Naive thymus-derived CD4-positive, alpha-beta T cell (primary cell): ENCODE data around the gene PDE4D. TPM values are rescaled to one million over a fixed set of nuclear protein-coding genes. Genes with fewer than 3 reads are reported as not detected.
A peak's percentile ranks its signal among the peaks of the same experiment; 100 is the strongest.

Source experiments
- ATAC-seq: fragments of 150-1000 bp; cut with Tn5 transposase; 2 replicates; pipeline ENCODE4 v1.10.0; 2021; ENCODE audit warnings: mild to moderate bottlenecking, moderate library complexity
- CTCF ChIA-PET: fragments of 350-600 bp; sonication (Branson Sonifier 250); formaldehyde crosslinking; loops from one replicate; lab custom pipeline; 2021; ENCODE audit warnings: antibody characterized with exemption; lab: Charles Lee
- POLR2A ChIA-PET: fragments of 350-600 bp; sonication (Branson Sonifier 250); formaldehyde crosslinking; loops from one replicate; lab custom pipeline; 2021; ENCODE audit warnings: antibody characterized with exemption, inconsistent platforms; lab: Charles Lee
- DNase-seq, 9 donors: peaks; one replicate each; pipeline versions ENCODE4 v3.0.0 to v3.0.0-alpha.2; 2020 to 2022; ENCODE audit warnings: mixed read lengths in 1 of 9
- H3K27ac ChIP-seq: one replicate; pipeline ENCODE4 v1.7.0; 2013; ENCODE audit warnings: mild to moderate bottlenecking, low read depth, low read length, moderate library complexity
- H3K27me3 ChIP-seq, 2 donors: one replicate each; pipeline ENCODE4 v1.7.0; 2013; ENCODE audit warnings: low read length in 2 of 2, mild to moderate bottlenecking in 2 of 2, moderate library complexity in 2 of 2; ENCODE audit not compliant: control insufficient read depth in 2 of 2, insufficient read depth in 2 of 2
- H3K36me3 ChIP-seq, 3 experiments: 1 replicate in 2 of 3; 2 replicates in 1 of 3; pipeline ENCODE4 v1.7.0; 2013; ENCODE audit warnings: low read length in 3 of 3, mild to moderate bottlenecking in 3 of 3, moderate library complexity in 1 of 3; ENCODE audit not compliant: insufficient read depth in 3 of 3, control insufficient read depth in 2 of 3
- H3K4me1 ChIP-seq, 2 donors: one replicate each; pipeline ENCODE4 v1.7.0; 2013; ENCODE audit warnings: low read length in 2 of 2, mild to moderate bottlenecking in 2 of 2, moderate library complexity in 1 of 2; ENCODE audit not compliant: control insufficient read depth in 2 of 2, insufficient read depth in 2 of 2
- H3K4me3 ChIP-seq: 2 replicates; pipeline ENCODE4 v1.7.0; 2013; ENCODE audit warnings: mild to moderate bottlenecking, low read length
- H3K9me3 ChIP-seq, 3 experiments: 1 replicate in 2 of 3; 2 replicates in 1 of 3; pipeline ENCODE4 v1.7.0; 2013; ENCODE audit warnings: low read length in 3 of 3; ENCODE audit not compliant: control insufficient read depth in 2 of 3
- H3K27ac Mint-ChIP-seq, 9 donors: one replicate each; pipeline ENCODE4 v1.8.0; 2020 to 2022; ENCODE audit warnings: mixed read lengths in 9 of 9, mild to moderate bottlenecking in 8 of 9, moderate library complexity in 5 of 9, inconsistent platforms in 2 of 9
- H3K27me3 Mint-ChIP-seq, 5 donors: one replicate each; pipeline ENCODE4 v1.8.0; 2021 to 2022; ENCODE audit warnings: mixed read lengths in 5 of 5, mild to moderate bottlenecking in 1 of 5
- H3K36me3 Mint-ChIP-seq, 5 donors: one replicate each; pipeline ENCODE4 v1.8.0; 2020 to 2022; ENCODE audit warnings: mixed read lengths in 5 of 5, mild to moderate bottlenecking in 3 of 5, inconsistent platforms in 1 of 5
- H3K4me1 Mint-ChIP-seq, 7 donors: one replicate each; pipeline ENCODE4 v1.8.0; 2020 to 2022; ENCODE audit warnings: mixed read lengths in 7 of 7, mild to moderate bottlenecking in 3 of 7, inconsistent platforms in 1 of 7
- H3K4me3 Mint-ChIP-seq, 10 donors: one replicate each; pipeline ENCODE4 v1.8.0; 2020 to 2022; ENCODE audit warnings: mild to moderate bottlenecking in 10 of 10, mixed read lengths in 10 of 10, moderate library complexity in 6 of 10, inconsistent platforms in 2 of 10
- H3K9me3 Mint-ChIP-seq, 11 donors: one replicate each; pipeline ENCODE4 v1.8.0; 2020 to 2022; ENCODE audit warnings: mixed read lengths in 11 of 11, mild to moderate bottlenecking in 4 of 11, inconsistent platforms in 1 of 11, moderate library complexity in 1 of 11
- intact Hi-C, 2 donors: fragments of 100-400 bp; cut with micrococcal nuclease; formaldehyde crosslinking; loops; one replicate each; pipeline ENCODE4 v1.15.1; 2023
- polyA plus RNA-seq, 2 donors: library from polyadenylated mRNA; unstranded; fragments of 300-500 nt; fragmentation: Illumina TruSeq; gene quantifications; one replicate each; pipeline ENCODE4 v1.2.3, GENCODE V29; 2021
- total RNA-seq, 6 experiments: library from RNA in 5 of 6; stranded (reverse) in 5 of 6; gene quantifications; 1 replicate in 5 of 6; 2 replicates in 1 of 6; pipeline ENCODE4 v1.2.3 and lab custom pipeline; 2021 to 2026

PDE4D gene
- total and polyA plus RNA-seq, 7 experiments from 2014 or later: 4.9 to 102 (median 38.8) TPM

DNA sequence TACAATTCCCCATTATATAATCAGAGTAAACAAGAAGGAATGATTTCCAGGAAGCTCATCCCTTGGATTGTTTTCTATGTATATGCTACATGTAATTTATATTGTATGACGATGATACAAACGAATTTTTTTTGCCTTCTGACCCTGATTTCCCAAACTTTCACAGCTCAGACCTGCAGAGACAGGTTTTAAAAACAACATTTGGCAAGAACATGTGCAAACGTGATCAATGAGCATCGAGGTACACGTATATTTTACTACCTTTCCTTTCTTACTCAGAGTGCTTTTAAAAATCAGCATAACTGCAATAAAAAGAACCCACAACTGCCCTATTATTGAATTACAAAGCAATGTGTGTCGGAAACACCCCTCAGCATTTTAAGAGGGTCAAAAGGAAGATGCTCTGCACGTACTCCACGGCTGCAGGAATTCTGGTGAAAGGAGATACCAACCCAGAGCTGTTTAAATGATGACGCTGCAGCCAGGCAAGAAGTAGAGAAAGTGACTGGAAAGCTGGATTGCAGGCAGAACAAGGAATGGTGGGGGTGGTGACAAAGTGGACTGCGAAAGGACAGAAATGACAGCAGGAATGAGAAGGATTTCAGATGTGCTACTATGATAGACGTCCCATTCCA, 777.2 kb downstream of the PDE4D start:
- H3K9me3 Mint-ChIP-seq: peaks cover 0 to 17% (median 0%) of the 10 kb centered on the region in 11 donors
- intact Hi-C loops: no loop called here
- H3K4me1 Mint-ChIP-seq: peaks cover 5 to 25% (median 16%) of the 10 kb centered on the region in 7 donors
- H3K36me3 Mint-ChIP-seq: peaks cover 0 to 22% (median 0%) of the 10 kb centered on the region in 5 donors
- ATAC-seq (no peak), DNase-seq (no peak)
- H3K27ac Mint-ChIP-seq: peak overlapping the region in 2 of 9 donors; percentile 17 to 70
- Histone ChIP-seq H3K27ac (no peak overlapping the region), H3K9me3 (no peaks in the 10 kb centered on the region), H3K4me3 (no peak overlapping the region), H3K27me3 (no peaks in the 10 kb centered on the region), H3K4me1 (no peaks in the 10 kb centered on the region), H3K36me3 (no peaks in the 10 kb centered on the region)
- POLR2A ChIA-PET: interaction anchor here (0.6 to 1.2 kb wide), 2 partner anchors 13 to 84 kb away, joined by 3 to 5 read pairs; no protein-coding TSS in a partner anchor
- CTCF ChIA-PET: interaction anchor here (0.6 kb wide), 1 partner anchor 75 kb away, joined by 3 read pairs; no protein-coding TSS in a partner anchor
- H3K27me3 Mint-ChIP-seq: no peaks in the 10 kb centered on the region
- no peak overlapping the region for H3K4me3 Mint-ChIP-seq

DNA sequence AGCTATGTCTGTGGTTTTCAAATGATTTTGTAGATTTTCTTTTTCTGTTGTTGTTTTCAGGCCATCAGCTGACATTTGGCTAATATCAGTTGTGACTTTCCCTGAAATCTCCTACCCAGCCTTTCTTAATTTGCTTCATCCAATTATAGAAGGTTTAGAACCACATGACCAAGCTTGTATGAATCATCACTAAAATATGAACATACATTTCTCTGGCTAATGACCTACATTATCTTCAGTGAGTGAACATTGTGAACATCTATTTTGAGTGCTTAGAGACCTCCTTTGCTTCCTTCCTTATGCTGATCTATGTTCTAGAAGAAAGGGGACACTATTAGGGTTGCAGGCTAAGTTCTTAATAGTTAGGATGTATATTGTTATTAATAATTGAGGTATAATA, 778.2 kb downstream of the PDE4D start:
- Histone ChIP-seq H3K27ac (no peak overlapping the region), H3K4me1 (no peaks in the 10 kb centered on the region), H3K4me3 (no peak overlapping the region), H3K27me3 (no peaks in the 10 kb centered on the region), H3K36me3 (no peaks in the 10 kb centered on the region), H3K9me3 (no peaks in the 10 kb centered on the region)
- POLR2A ChIA-PET: interaction anchor here (1.1 to 1.2 kb wide), 3 partner anchors 9 to 74 kb away, joined by 3 to 5 read pairs (median 5); no protein-coding TSS in a partner anchor
- intact Hi-C loops: loop anchor here in 1 of 2 donors (1.0 kb wide), 1 partner anchor 8 kb away; no protein-coding TSS in a partner anchor
- CTCF ChIA-PET: no interaction called here
- Mint-ChIP-seq H3K9me3 (peaks cover 0 to 13% (median 0%) of the 10 kb centered on the region in 11 donors), H3K27ac (no peak overlapping the region), H3K4me1 (peaks cover under 1 to 22% (median 9%) of the 10 kb centered on the region in 7 donors), H3K36me3 (peaks cover 0 to 19% (median 0%) of the 10 kb centered on the region in 5 donors), H3K4me3 (no peak overlapping the region), H3K27me3 (no peaks in the 10 kb centered on the region)
- no peak for ATAC-seq
- no peak for DNase-seq

DNA sequence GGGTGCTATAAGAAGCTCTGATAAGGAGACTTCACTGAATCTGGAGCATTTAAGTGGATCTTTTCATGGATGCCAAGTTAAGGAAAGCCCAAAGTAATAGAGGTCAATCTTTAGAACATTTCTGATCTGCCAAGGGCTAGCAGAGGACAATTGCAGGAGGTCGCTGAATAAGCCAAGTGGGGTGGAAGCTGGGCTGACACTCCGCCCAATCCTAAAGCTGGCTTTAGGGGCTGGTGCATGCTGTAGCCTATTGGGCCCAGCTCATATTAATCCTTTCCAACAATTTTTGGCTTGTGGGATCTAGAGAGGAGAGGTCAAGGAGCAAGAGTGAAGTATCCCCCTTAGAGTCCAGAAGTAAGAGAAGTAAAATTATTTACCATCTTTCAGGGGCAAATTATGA, 784.1 kb downstream of the PDE4D start:
- H3K9me3 Mint-ChIP-seq: peaks cover 0 to 7% (median 0%) of the 10 kb centered on the region in 11 donors
- peaks cover 0 to 8% of the 10 kb centered on the region in 2 donors for H3K4me1 ChIP-seq
- ChIA-PET CTCF (no interaction called here), POLR2A (interaction anchor here (0.7 kb wide), 1 partner anchor 17 kb away, joined by 3 read pairs; no protein-coding TSS in a partner anchor)
- no peak overlapping the region for H3K27ac ChIP-seq
- intact Hi-C loops: no loop called here
- no peak overlapping the region for H3K4me3 ChIP-seq
- no peak overlapping the region for H3K4me3 Mint-ChIP-seq
- H3K9me3 ChIP-seq: no peaks in the 10 kb centered on the region
- H3K27ac Mint-ChIP-seq: peak overlapping the region in 1 of 9 donors; percentile 0
- H3K27me3 ChIP-seq: no peaks in the 10 kb centered on the region
- no peaks in the 10 kb centered on the region for H3K27me3 Mint-ChIP-seq
- ATAC-seq (no peak), DNase-seq (no peak)
- H3K36me3 ChIP-seq: no peaks in the 10 kb centered on the region
- peaks cover 0 to 11% (median 0%) of the 10 kb centered on the region in 5 donors for H3K36me3 Mint-ChIP-seq
- peaks cover 12 to 40% (median 25%) of the 10 kb centered on the region in 7 donors for H3K4me1 Mint-ChIP-seq

DNA sequence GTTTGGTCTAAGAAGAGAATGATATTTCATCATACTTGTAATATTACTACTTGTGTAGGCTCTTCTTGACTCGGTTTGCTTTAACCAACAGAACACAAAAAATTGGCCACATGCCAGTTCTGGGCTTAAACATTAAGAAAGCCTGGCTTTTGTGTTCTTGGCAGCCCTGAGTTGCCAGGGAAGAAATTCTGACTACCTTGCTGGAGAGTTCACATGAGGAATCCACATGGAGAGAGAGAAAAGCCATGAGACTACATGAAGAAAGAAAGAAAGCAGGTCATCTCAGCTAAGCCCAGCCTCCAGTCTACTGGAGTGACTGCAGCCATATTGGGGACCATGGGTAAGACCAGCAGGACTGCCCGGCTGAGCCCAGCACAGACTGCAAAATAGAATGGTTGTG, 785.8 kb downstream of the PDE4D start:
- peaks cover 0 to 13% (median 0%) of the 10 kb centered on the region in 5 donors for H3K36me3 Mint-ChIP-seq
- CTCF ChIA-PET: no interaction called here
- H3K27me3 ChIP-seq: no peaks in the 10 kb centered on the region
- H3K36me3 ChIP-seq: no peaks in the 10 kb centered on the region
- H3K27me3 Mint-ChIP-seq: no peaks in the 10 kb centered on the region
- no peaks in the 10 kb centered on the region for H3K9me3 ChIP-seq
- DNase-seq: no peak
- no peak overlapping the region for H3K4me3 Mint-ChIP-seq
- H3K4me1 Mint-ChIP-seq: peaks cover 10 to 52% (median 23%) of the 10 kb centered on the region in 7 donors
- peak overlapping the region in 2 of 9 donors; percentile 38 to 53 for H3K27ac Mint-ChIP-seq
- POLR2A ChIA-PET: interaction anchor here (1.4 kb wide), 1 partner anchor 17 kb away, joined by 4 read pairs; no protein-coding TSS in a partner anchor
- intact Hi-C loops: no loop called here
- ATAC-seq: no peak
- no peak overlapping the region for H3K27ac ChIP-seq
- peaks cover 0 to 5% (median 0%) of the 10 kb centered on the region in 11 donors for H3K9me3 Mint-ChIP-seq
- H3K4me1 ChIP-seq: peaks cover 0 to 9% of the 10 kb centered on the region in 2 donors
- no peak overlapping the region for H3K4me3 ChIP-seq

DNA sequence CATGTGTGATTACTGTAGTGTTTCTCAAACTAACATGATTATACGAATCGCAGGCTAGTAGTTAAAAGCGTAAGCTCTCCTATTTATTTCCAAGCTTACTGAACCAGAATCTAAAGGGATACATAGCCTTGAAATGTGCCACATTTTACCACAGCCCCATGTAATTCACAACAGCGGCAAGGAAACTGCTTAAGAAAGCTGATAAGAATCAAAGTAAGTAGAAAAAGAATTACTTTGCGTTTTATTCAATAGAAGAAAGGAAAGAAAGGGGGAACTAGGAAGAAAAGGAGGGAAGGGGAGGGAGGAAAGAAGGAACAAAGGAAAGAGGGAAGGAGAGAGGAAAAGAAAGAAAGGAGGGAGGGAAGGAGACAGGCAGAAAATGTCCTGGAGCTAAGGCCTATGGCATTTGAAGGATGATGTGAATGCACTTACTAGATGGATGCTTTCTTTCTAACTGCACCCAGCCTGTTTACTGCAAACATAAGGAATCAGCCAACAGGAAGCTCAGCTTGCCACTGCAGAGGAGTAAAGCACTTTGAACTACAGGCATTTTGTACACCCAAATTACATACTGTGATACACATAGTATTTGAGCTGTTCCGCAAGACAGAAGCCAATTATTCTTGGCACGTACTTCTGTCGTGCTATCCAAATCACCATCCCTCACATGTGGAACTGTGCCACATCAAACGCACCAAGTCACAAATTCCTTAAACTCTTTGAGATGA, 789.0 kb downstream of the PDE4D start:
- H3K4me1 Mint-ChIP-seq: peaks cover 16 to 64% (median 25%) of the 10 kb centered on the region in 7 donors
- H3K36me3 ChIP-seq: no peaks in the 10 kb centered on the region
- no peak overlapping the region for H3K4me3 ChIP-seq
- H3K9me3 Mint-ChIP-seq: peaks cover 0 to 4% (median 0%) of the 10 kb centered on the region in 11 donors
- intact Hi-C loops: no loop called here
- ChIA-PET CTCF (interaction anchor here (1.0 kb wide), 1 partner anchor 70 kb away, joined by 4 read pairs; no protein-coding TSS in a partner anchor), POLR2A (interaction anchor here (0.5 to 1.4 kb wide), 2 partner anchors 32 to 65 kb away, joined by 3 to 5 read pairs; no protein-coding TSS in a partner anchor)
- H3K27ac Mint-ChIP-seq: peak overlapping the region in 5 of 9 donors; percentile 2 to 74 (median 19)
- H3K36me3 Mint-ChIP-seq: peaks cover 0 to 9% (median 0%) of the 10 kb centered on the region in 5 donors
- H3K27ac ChIP-seq: no peak overlapping the region
- no peaks in the 10 kb centered on the region for H3K27me3 ChIP-seq
- no peaks in the 10 kb centered on the region for H3K9me3 ChIP-seq
- H3K4me1 ChIP-seq: peaks cover 12 to 15% of the 10 kb centered on the region in 2 donors
- peak; percentile 38 for ATAC-seq
- no peaks in the 10 kb centered on the region for H3K27me3 Mint-ChIP-seq
- DNase-seq: peak in 3 of 9 donors; percentile 26 to 39 (median 36)
- peak overlapping the region in 2 of 10 donors; percentile 15 to 46 for H3K4me3 Mint-ChIP-seq

DNA sequence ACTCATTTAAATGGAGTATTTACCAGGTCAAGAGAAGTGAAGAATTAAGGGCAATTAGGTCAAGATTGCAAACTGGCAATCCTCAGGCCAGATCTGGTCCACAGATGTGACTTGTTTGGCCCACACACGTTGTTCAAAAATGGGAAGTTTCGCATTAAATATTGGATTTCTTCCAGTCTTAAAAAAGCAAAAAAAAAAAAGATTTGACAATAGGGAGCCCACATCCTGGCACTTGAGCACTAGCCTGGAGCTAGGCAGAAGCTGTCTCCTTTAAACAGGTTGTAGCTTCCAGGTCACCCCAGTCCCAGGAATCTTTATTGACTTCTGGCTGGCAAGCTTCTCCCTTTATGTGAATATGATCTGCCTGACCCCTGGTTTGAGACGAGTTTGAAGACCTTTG, 790.2 kb downstream of the PDE4D start:
- CTCF ChIA-PET: no interaction called here
- H3K4me3 Mint-ChIP-seq: no peak overlapping the region
- no peak for ATAC-seq
- no peaks in the 10 kb centered on the region for H3K9me3 ChIP-seq
- no peaks in the 10 kb centered on the region for H3K36me3 ChIP-seq
- DNase-seq: no peak
- peaks cover 0 to 9% (median 0%) of the 10 kb centered on the region in 5 donors for H3K36me3 Mint-ChIP-seq
- peaks cover 14 to 17% of the 10 kb centered on the region in 2 donors for H3K4me1 ChIP-seq
- intact Hi-C loops: no loop called here
- POLR2A ChIA-PET: interaction anchor here (0.6 to 1.6 kb wide), 3 partner anchors 12 to 72 kb away, joined by 4 to 5 read pairs (median 4); no protein-coding TSS in a partner anchor
- H3K4me1 Mint-ChIP-seq: peaks cover 17 to 77% (median 29%) of the 10 kb centered on the region in 7 donors
- no peak overlapping the region for H3K4me3 ChIP-seq
- no peaks in the 10 kb centered on the region for H3K27me3 Mint-ChIP-seq
- peaks cover 0 to 4% (median 0%) of the 10 kb centered on the region in 11 donors for H3K9me3 Mint-ChIP-seq
- H3K27ac Mint-ChIP-seq: peak overlapping the region in 2 of 9 donors; percentile 3 to 13
- H3K27me3 ChIP-seq: no peaks in the 10 kb centered on the region
- no peak overlapping the region for H3K27ac ChIP-seq
